Natural killer cell (primary cell): ENCODE results near the gene TNFSF15. TPM values are rescaled to one million over a fixed set of nuclear protein-coding genes. Genes with fewer than 3 reads are reported as not detected.

Source experiments
- ATAC-seq, 3 donors: fragments of 150-1000 bp in 2 of 3; fragments of 200-7000 bp in 1 of 3; cut with Tn5 transposase; 1 replicate in 1 of 3; 2 replicates in 2 of 3; pipeline ENCODE4 v1.10.0; 2021; ENCODE audit warnings: mild to moderate bottlenecking in 2 of 3, moderate library complexity in 2 of 3
- DNase-seq, 2 donors: peaks; one replicate each; pipeline versions ENCODE4 v3.0.0 to v3.0.0-alpha.2; 2013 to 2021; ENCODE audit warnings: mixed read lengths in 1 of 2
- H3K27ac ChIP-seq: one replicate; pipeline ENCODE4 v1.5.1; 2013; ENCODE audit warnings: mild to moderate bottlenecking, low read length
- H3K27me3 ChIP-seq: one replicate; pipeline ENCODE4 v1.6.1; 2013; ENCODE audit warnings: low read length; ENCODE audit not compliant: control insufficient read depth, insufficient read depth
- H3K36me3 ChIP-seq: one replicate; pipeline ENCODE4 v1.6.1; 2013; ENCODE audit warnings: low read length; ENCODE audit not compliant: control insufficient read depth, insufficient read depth
- H3K4me1 ChIP-seq: one replicate; pipeline ENCODE4 v1.6.1; 2013; ENCODE audit warnings: low read length; ENCODE audit not compliant: control insufficient read depth, insufficient read depth
- H3K4me3 ChIP-seq: one replicate; pipeline ENCODE4 v1.5.1; 2013; ENCODE audit warnings: low read length
- H3K9me3 ChIP-seq: one replicate; pipeline ENCODE4 v1.6.1; 2013; ENCODE audit warnings: low read length; ENCODE audit not compliant: control insufficient read depth, insufficient read depth
- H3K27ac Mint-ChIP-seq, 2 donors: one replicate each; pipeline ENCODE4 v1.8.0; 2022; ENCODE audit warnings: mild to moderate bottlenecking in 2 of 2, mixed read lengths in 2 of 2, moderate library complexity in 1 of 2
- H3K27me3 Mint-ChIP-seq, 2 donors: one replicate each; pipeline ENCODE4 v1.8.0; 2022; ENCODE audit warnings: low read depth in 2 of 2, mixed read lengths in 2 of 2
- H3K36me3 Mint-ChIP-seq: one replicate; pipeline ENCODE4 v1.8.0; 2022; ENCODE audit warnings: mixed read lengths
- H3K4me1 Mint-ChIP-seq, 2 donors: one replicate each; pipeline ENCODE4 v1.8.0; 2022; ENCODE audit warnings: mixed read lengths in 2 of 2
- H3K4me3 Mint-ChIP-seq: one replicate; pipeline ENCODE4 v1.8.0; 2022; ENCODE audit warnings: mild to moderate bottlenecking, moderate library complexity, mixed read lengths
- H3K9me3 Mint-ChIP-seq, 2 donors: one replicate each; pipeline ENCODE4 v1.8.0; 2022; ENCODE audit warnings: mixed read lengths in 2 of 2
- CTCF ChIP-seq: fragments of 200-600 bp; IDR thresholded peaks from one replicate; pipeline ENCODE4 v1.8.0; 2022; ENCODE audit warnings: antibody characterized with exemption
- WGBS: methylation state at CpG from one replicate; pipeline ENCODE4 v1.1.7; 2013; ENCODE audit warnings: missing lambda C conversion rate; ENCODE audit not compliant: insufficient coverage; 5-methylcytosine and 5-hydroxymethylcytosine counted together
- intact Hi-C: fragments of 100-400 bp; cut with micrococcal nuclease; formaldehyde crosslinking; loops from one replicate; pipeline ENCODE4 v1.14.2; 2022
- total RNA-seq, 4 donors: library from RNA; stranded (reverse); fragments of 120-200 nt in 1 of 4; gene quantifications; one replicate each; pipeline versions ENCODE4 v1.2.3 to v1.2.4, GENCODE V29; 2013 to 2022

Gene TNFSF15
- not detected for total RNA-seq
- 0.52 TPM for total RNA-seq (2013)

- Histone ChIP-seq H3K27me3 (no peaks in the 10 kb centered on the region), H3K9me3 (no peaks in the 10 kb centered on the region), H3K4me3 (no peak within 1 kb of the TSS), H3K36me3 (no peaks in the 10 kb centered on the region), H3K27ac (no peak within 1 kb of the TSS), H3K4me1 (peaks cover 19% of the 10 kb centered on the region)
- no peak for TF ChIP-seq CTCF
- ATAC-seq: peak in 2 of 3 donors; percentile 24 to 33
- no peaks in the 10 kb centered on the region for H3K9me3 Mint-ChIP-seq
- peaks cover 5 to 8% of the 10 kb centered on the region in 2 donors for H3K27me3 Mint-ChIP-seq
- H3K36me3 Mint-ChIP-seq: no peaks in the 10 kb centered on the region
- intact Hi-C loops: no loop called here
- peak in 1 of 2 donors; percentile 31 for DNase-seq
- H3K27ac Mint-ChIP-seq: no peak within 1 kb of the TSS
- WGBS: 44% methylated on average over 7 of the region's 8 CpGs
- no peak within 1 kb of the TSS for H3K4me3 Mint-ChIP-seq
- H3K4me1 Mint-ChIP-seq: peaks cover 8 to 16% of the 10 kb centered on the region in 2 donors
These were observed at the start of gene TNFSF15 for GRCh38 chr9:114805670-114806525. Gene TNFSF15 (minus strand): TSS chr9:114806039. CDS start chr9:114806012, 27 bp downstream.

- TF ChIP-seq CTCF: no peak
- no peak overlapping the region for H3K27ac ChIP-seq
- Mint-ChIP-seq H3K27ac (no peak overlapping the region), H3K27me3 (peaks cover 7 to 10% of the 10 kb centered on the region in 2 donors), H3K4me3 (no peak overlapping the region), H3K9me3 (no peaks in the 10 kb centered on the region), H3K36me3 (no peaks in the 10 kb centered on the region), H3K4me1 (peaks cover 0 to 8% of the 10 kb centered on the region in 2 donors)
- no peaks in the 10 kb centered on the region for H3K4me1 ChIP-seq
- intact Hi-C loops: no loop called here
- H3K36me3 ChIP-seq: no peaks in the 10 kb centered on the region
- ATAC-seq (no peak), DNase-seq (no peak)
- H3K27me3 ChIP-seq: no peaks in the 10 kb centered on the region
- no peaks in the 10 kb centered on the region for H3K9me3 ChIP-seq
- no peak overlapping the region for H3K4me3 ChIP-seq
- WGBS: 67% methylated on average over 1 of the region's 2 CpGs
These were observed 49.6 kb upstream of the TNFSF15 start for GRCh38 chr9:114855488-114855887.

- no peak overlapping the region for H3K4me3 ChIP-seq
- no peaks in the 10 kb centered on the region for H3K4me1 ChIP-seq
- H3K27me3 ChIP-seq: no peaks in the 10 kb centered on the region
- H3K36me3 ChIP-seq: no peaks in the 10 kb centered on the region
- Mint-ChIP-seq H3K4me3 (no peak overlapping the region), H3K36me3 (no peaks in the 10 kb centered on the region), H3K4me1 (peaks cover 0 to 8% of the 10 kb centered on the region in 2 donors), H3K9me3 (no peaks in the 10 kb centered on the region), H3K27me3 (peaks cover 7 to 10% of the 10 kb centered on the region in 2 donors), H3K27ac (no peak overlapping the region)
- no peak for DNase-seq
- H3K27ac ChIP-seq: no peak overlapping the region
- no peak for TF ChIP-seq CTCF
- intact Hi-C loops: no loop called here
- no peaks in the 10 kb centered on the region for H3K9me3 ChIP-seq
- no peak for ATAC-seq
- WGBS: 91% methylated on average over 6 of the region's 7 CpGs
These were observed 49.0 kb upstream of the TNFSF15 start for GRCh38 chr9:114854736-114855355.
